Natural killer cell (primary cell): ENCODE measurements around the gene PLCB3. TPM values are rescaled to one million over a fixed set of nuclear protein-coding genes. Genes with fewer than 3 reads are reported as not detected.

Experiments used
- ATAC-seq, 3 donors: fragments of 150-1000 bp in 2 of 3; fragments of 200-7000 bp in 1 of 3; cut with Tn5 transposase; 1 replicate in 1 of 3; 2 replicates in 2 of 3; pipeline ENCODE4 v1.10.0; 2021; ENCODE audit warnings: mild to moderate bottlenecking in 2 of 3, moderate library complexity in 2 of 3
- DNase-seq, 2 donors: peaks; one replicate each; pipeline versions ENCODE4 v3.0.0 to v3.0.0-alpha.2; 2013 to 2021; ENCODE audit warnings: mixed read lengths in 1 of 2
- H3K27ac ChIP-seq: one replicate; pipeline ENCODE4 v1.5.1; 2013; ENCODE audit warnings: mild to moderate bottlenecking, low read length
- H3K27me3 ChIP-seq: one replicate; pipeline ENCODE4 v1.6.1; 2013; ENCODE audit warnings: low read length; ENCODE audit not compliant: control insufficient read depth, insufficient read depth
- H3K36me3 ChIP-seq: one replicate; pipeline ENCODE4 v1.6.1; 2013; ENCODE audit warnings: low read length; ENCODE audit not compliant: control insufficient read depth, insufficient read depth
- H3K4me1 ChIP-seq: one replicate; pipeline ENCODE4 v1.6.1; 2013; ENCODE audit warnings: low read length; ENCODE audit not compliant: control insufficient read depth, insufficient read depth
- H3K4me3 ChIP-seq: one replicate; pipeline ENCODE4 v1.5.1; 2013; ENCODE audit warnings: low read length
- H3K9me3 ChIP-seq: one replicate; pipeline ENCODE4 v1.6.1; 2013; ENCODE audit warnings: low read length; ENCODE audit not compliant: control insufficient read depth, insufficient read depth
- H3K27ac Mint-ChIP-seq, 2 donors: one replicate each; pipeline ENCODE4 v1.8.0; 2022; ENCODE audit warnings: mild to moderate bottlenecking in 2 of 2, mixed read lengths in 2 of 2, moderate library complexity in 1 of 2
- H3K27me3 Mint-ChIP-seq, 2 donors: one replicate each; pipeline ENCODE4 v1.8.0; 2022; ENCODE audit warnings: low read depth in 2 of 2, mixed read lengths in 2 of 2
- H3K36me3 Mint-ChIP-seq: one replicate; pipeline ENCODE4 v1.8.0; 2022; ENCODE audit warnings: mixed read lengths
- H3K4me1 Mint-ChIP-seq, 2 donors: one replicate each; pipeline ENCODE4 v1.8.0; 2022; ENCODE audit warnings: mixed read lengths in 2 of 2
- H3K4me3 Mint-ChIP-seq: one replicate; pipeline ENCODE4 v1.8.0; 2022; ENCODE audit warnings: mild to moderate bottlenecking, moderate library complexity, mixed read lengths
- H3K9me3 Mint-ChIP-seq, 2 donors: one replicate each; pipeline ENCODE4 v1.8.0; 2022; ENCODE audit warnings: mixed read lengths in 2 of 2
- CTCF ChIP-seq: fragments of 200-600 bp; IDR thresholded peaks from one replicate; pipeline ENCODE4 v1.8.0; 2022; ENCODE audit warnings: antibody characterized with exemption
- WGBS: methylation state at CpG from one replicate; pipeline ENCODE4 v1.1.7; 2013; ENCODE audit warnings: missing lambda C conversion rate; ENCODE audit not compliant: insufficient coverage; 5-methylcytosine and 5-hydroxymethylcytosine counted together
- intact Hi-C: fragments of 100-400 bp; cut with micrococcal nuclease; formaldehyde crosslinking; loops from one replicate; pipeline ENCODE4 v1.14.2; 2022
- total RNA-seq, 4 donors: library from RNA; stranded (reverse); fragments of 120-200 nt in 1 of 4; gene quantifications; one replicate each; pipeline versions ENCODE4 v1.2.3 to v1.2.4, GENCODE V29; 2013 to 2022

PLCB3 gene
- total RNA-seq, 3 donors from 2014 or later (not counting 1 experiment from before 2014, with no cell fraction given), result 5.4 to 7.6 (median 5.5) TPM

GRCh38 chr11:64316672-64317324 is 65.5 kb downstream of the PLCB3 start:
- H3K36me3 Mint-ChIP-seq, result no peaks in the 10 kb centered on the region
- no peak for TF ChIP-seq CTCF
- peaks cover 30% of the 10 kb centered on the region for H3K36me3 ChIP-seq
- WGBS, result 4% methylated on average over 29 of the region's 32 CpGs
- peak overlapping the region; percentile 88 to 99 for H3K27ac Mint-ChIP-seq
- H3K27me3 Mint-ChIP-seq, result no peaks in the 10 kb centered on the region
- H3K27ac ChIP-seq, result peak overlapping the region; percentile 86
- H3K9me3 ChIP-seq, result no peaks in the 10 kb centered on the region
- H3K4me3 ChIP-seq, result peak overlapping the region; percentile 91
- DNase-seq (peak in 1 of 2 donors; percentile 76), ATAC-seq (no peak)
- peaks cover 30% of the 10 kb centered on the region for H3K4me1 ChIP-seq
- peaks cover 55 to 62% of the 10 kb centered on the region in 2 donors for H3K4me1 Mint-ChIP-seq
- no peaks in the 10 kb centered on the region for H3K9me3 Mint-ChIP-seq
- intact Hi-C loops, result loop anchor here (1.0 to 5.0 kb wide), 4 partner anchors 11 to 129 kb away; partner anchors contain the start of genes CCDC88B, ESRRA and STIP1
- H3K27me3 ChIP-seq, result no peaks in the 10 kb centered on the region
- peak overlapping the region; percentile 97 for H3K4me3 Mint-ChIP-seq

GRCh38 chr11:64317325-64317960 is 66.1 kb downstream of the PLCB3 start, which contains the start of gene TRMT112:
TSS of gene TRMT112 (minus strand) at chr11:64317559. CDS start at chr11:64317526, 33 bp downstream.
- Mint-ChIP-seq H3K4me1 (peaks cover 54 to 61% of the 10 kb centered on the region in 2 donors), H3K27me3 (no peaks in the 10 kb centered on the region), H3K36me3 (no peaks in the 10 kb centered on the region), H3K9me3 (no peaks in the 10 kb centered on the region), H3K27ac (peak within 1 kb of the TSS; percentile 88 to 99), H3K4me3 (peak within 1 kb of the TSS; percentile 97)
- peaks cover 32% of the 10 kb centered on the region for H3K36me3 ChIP-seq
- no peaks in the 10 kb centered on the region for H3K27me3 ChIP-seq
- no peak for TF ChIP-seq CTCF
- peak within 1 kb of the TSS; percentile 86 for H3K27ac ChIP-seq
- H3K4me3 ChIP-seq, result peak within 1 kb of the TSS; percentile 91
- intact Hi-C loops, result loop anchor here (1.0 to 5.0 kb wide), 4 partner anchors 12 to 130 kb away; partner anchors contain the start of genes CCDC88B, ESRRA and STIP1
- ATAC-seq (peak; percentile 62 to 84 (median 76)), DNase-seq (peak; percentile 87 to 100)
- H3K4me1 ChIP-seq, result peaks cover 30% of the 10 kb centered on the region
- no peaks in the 10 kb centered on the region for H3K9me3 ChIP-seq
- under 1% methylated on average over 43 of the region's 43 CpGs for WGBS

- Mint-ChIP-seq H3K4me1 (peaks cover 47 to 53% of the 10 kb centered on the region in 2 donors), H3K27ac (peak within 1 kb of the TSS; percentile 88 to 99), H3K27me3 (no peaks in the 10 kb centered on the region), H3K36me3 (no peaks in the 10 kb centered on the region), H3K9me3 (no peaks in the 10 kb centered on the region), H3K4me3 (peak within 1 kb of the TSS; percentile 97)
- H3K27ac ChIP-seq, result peak within 1 kb of the TSS; percentile 86
- H3K4me3 ChIP-seq, result peak within 1 kb of the TSS; percentile 91
- no peaks in the 10 kb centered on the region for H3K9me3 ChIP-seq
- intact Hi-C loops, result loop anchor here (1.0 to 5.0 kb wide), 5 partner anchors 13 to 131 kb away; partner anchors contain the start of genes CCDC88B, ESRRA and STIP1
- WGBS, result under 1% methylated on average over 60 of the region's 61 CpGs
- H3K4me1 ChIP-seq, result peaks cover 30% of the 10 kb centered on the region
- H3K36me3 ChIP-seq, result peaks cover 34% of the 10 kb centered on the region
- DNase-seq (peak; percentile 95 to 99), ATAC-seq (peak; percentile 74 to 90 (median 78))
- no peaks in the 10 kb centered on the region for H3K27me3 ChIP-seq
- no peak for TF ChIP-seq CTCF
Measured at GRCh38 chr11:64317961-64318765, 66.8 kb downstream of the PLCB3 start, which contains the start of gene PRDX5. TSS of gene PRDX5 (plus strand) at chr11:64318121. CDS start at chr11:64318216, 95 bp downstream.

Other genes starting within 250 kb of the PLCB3 start
- not detected for gene FLRT1, start 215.6 kb upstream of the PLCB3 start, total RNA-seq
- 1 to 10 TPM in 2 of 3 donors, under 1 TPM in 1; 0.73 to 3.3 (median 1.8) TPM for gene MACROD1, start 85.4 kb upstream of the PLCB3 start, total RNA-seq
- gene STIP1, start 65.4 kb upstream of the PLCB3 start, total RNA-seq, result 100 to 1,000 TPM in 1 of 3 donors, 10 to 100 TPM in 2; 80.9 to 110 (median 85.1) TPM
- 100 to 1,000 TPM; 194 to 202 (median 196) TPM for gene FERMT3, start 44.8 kb upstream of the PLCB3 start, total RNA-seq
- 10 to 100 TPM; 22.7 to 30.8 (median 28.5) TPM for gene TRPT1, start 25.3 kb upstream of the PLCB3 start, total RNA-seq
- 10 to 100 TPM; 59.1 to 79.1 (median 74.8) TPM for gene NUDT22, start 25.3 kb upstream of the PLCB3 start, total RNA-seq
- 10 to 100 TPM; 45.0 to 47.0 (median 46.6) TPM for gene DNAJC4, start 21.0 kb upstream of the PLCB3 start, total RNA-seq
- gene VEGFB, start 16.9 kb upstream of the PLCB3 start, total RNA-seq, result 10 to 100 TPM; 30.7 to 38.7 (median 37.3) TPM
- gene FKBP2, start 10.4 kb upstream of the PLCB3 start, total RNA-seq, result 10 to 100 TPM; 26.4 to 39.3 (median 30.3) TPM
- gene PPP1R14B, start 4.6 kb upstream of the PLCB3 start, total RNA-seq, result 10 to 100 TPM; 16.9 to 21.3 (median 21.0) TPM
- gene BAD, start 33.1 kb downstream of the PLCB3 start, total RNA-seq, result 10 to 100 TPM; 30.6 to 35.8 (median 31.6) TPM
- 10 to 100 TPM; 29.1 to 61.3 (median 34.4) TPM for gene GPR137, start 34.3 kb downstream of the PLCB3 start, total RNA-seq
- under 1 TPM in 2 of 3 donors, not detected in 1; 0.30 to 0.86 TPM for gene KCNK4, start 39.8 kb downstream of the PLCB3 start, total RNA-seq
- gene CATSPERZ, start 48.8 kb downstream of the PLCB3 start, total RNA-seq, result under 1 TPM in 2 of 3 donors, not detected in 1; 0.80 to 0.90 TPM
- 10 to 100 TPM; 47.1 to 51.3 (median 50.0) TPM for gene ESRRA, start 54.0 kb downstream of the PLCB3 start, total RNA-seq
- 100 to 1,000 TPM in 2 of 3 donors, 10 to 100 TPM in 1; 98.4 to 106 (median 105) TPM for gene TRMT112, start 66.0 kb downstream of the PLCB3 start, total RNA-seq
- 100 to 1,000 TPM in 1 of 3 donors, 10 to 100 TPM in 2; 85.9 to 104 (median 88.8) TPM for gene PRDX5, start 66.6 kb downstream of the PLCB3 start, total RNA-seq
- gene CCDC88B, start 88.7 kb downstream of the PLCB3 start, total RNA-seq, result 100 to 1,000 TPM; 262 to 276 (median 272) TPM
- gene RPS6KA4, start 107.6 kb downstream of the PLCB3 start, total RNA-seq, result 10 to 100 TPM; 27.6 to 36.0 (median 34.4) TPM